Pancreas (tissue), 10 donors: ENCODE data around the gene CBARP. TPM values are rescaled to one million over a fixed set of nuclear protein-coding genes. Genes with fewer than 3 reads are reported as not detected.
A peak's percentile ranks its signal among the peaks of the same experiment; 100 is the strongest.

Experiments used
- ATAC-seq, 4 donors: fragments of 200-7000 bp; cut with Tn5 transposase; one replicate each; pipeline versions ENCODE4 v1.8.0 to v1.9.1; 2020; ENCODE audit warnings: mild to moderate bottlenecking in 4 of 4, moderate library complexity in 4 of 4
- DNase-seq, 6 donors: peaks; one replicate each; pipeline ENCODE4 v3.0.0-alpha.2; 2020
- FAIRE-seq: peaks from 2 replicates; lab custom pipeline; 2012; peaks lifted over from hg19 to GRCh38; lab: Jason Lieb, UNC
- H3K27ac ChIP-seq, 4 donors: fragments of 200-600 bp; sonication (generic); 1 replicate in 3 of 4; 2 replicates in 1 of 4; pipeline versions ENCODE4 v1.5.0 to v1.8.0; 2020
- H3K27me3 ChIP-seq, 4 donors: fragments of 200-600 bp; one replicate each; pipeline ENCODE4 v1.8.0; 2021
- H3K36me3 ChIP-seq, 3 donors: fragments of 200-600 bp; sonication (generic) in 1 of 3; one replicate each; pipeline versions ENCODE4 v1.5.0 to v1.8.0; 2020 to 2021
- H3K4me1 ChIP-seq, 3 donors: fragments of 200-600 bp; one replicate each; pipeline ENCODE4 v1.8.0; 2021
- H3K4me3 ChIP-seq, 4 donors: fragments of 200-600 bp; sonication (generic) in 2 of 4; one replicate each; pipeline versions ENCODE4 v1.5.0 to v1.8.0; 2020 to 2021
- H3K9me3 ChIP-seq, 4 donors: fragments of 200-600 bp; one replicate each; pipeline ENCODE4 v1.8.0; 2021
- CTCF ChIP-seq, 4 donors: fragments of 200-600 bp; sonication (generic) in 3 of 4; IDR thresholded peaks; one replicate each; pipeline versions ENCODE4 v1.5.0 to v1.8.0; 2021; ENCODE audit warnings: antibody characterized with exemption in 4 of 4
- WGBS, 2 donors: extraction: QIAGEN DNeasy Blood & Tissue Kit; methylation state at CpG; one replicate each; pipeline ENCODE4 v1.1.7; 2013; 5-methylcytosine and 5-hydroxymethylcytosine counted together
- intact Hi-C, 3 donors: fragments of 100-400 bp; cut with DNase I; formaldehyde crosslinking; loops; one replicate each; pipeline versions ENCODE4 v1.11.1 to v1.14.2; 2022
- polyA plus RNA-seq, 2 donors: library from polyadenylated mRNA; stranded (reverse); fragments of 200-250 nt; gene quantifications; one replicate each; pipeline ENCODE4 v1.2.3, GENCODE V29; 2013
- total RNA-seq, 6 donors: library from RNA; stranded (reverse); fragmentation: NEBNext Ultra II Directional in 4 of 6; extraction: Animal tissue kit (Norgen Biotek cat#: 25700) in 4 of 6; gene quantifications; one replicate each; pipeline versions ENCODE4 v1.2.1 to v1.2.4, GENCODE V29; 2021 to 2023
- donor health status: healthy with polysubstance abuse.
- donor health status: DM: no; HTN: no; CAD: no; lungs with moderate emphysema.
- donor health status: DM: no; HTN: no; CAD: no.
- donor health status: control.
- donor health status: control.
- donor health status: Bipolar disorder and iron deficiency.
- donor health status: DM: yes; HTN: yes; CAD: no.
- donor health status: DM: no; HTN: no; CAD: no.
- donor health status: DM: no; HTN: no; CAD: no.
- donor health status: DM: yes; HTN: yes; CAD: no.

Gene CBARP
- total and polyA plus RNA-seq, 8 donors, result 0.16 to 2.6 (median 0.74) TPM

- H3K4me1 ChIP-seq, result peaks cover 28 to 33% (median 30%) of the 10 kb centered on the region in 3 donors
- H3K36me3 ChIP-seq, result no peaks in the 10 kb centered on the region
- FAIRE-seq (no peak), DNase-seq (no peak), ATAC-seq (no peak)
- H3K27me3 ChIP-seq, result no peaks in the 10 kb centered on the region
- no peak for TF ChIP-seq CTCF (IDR thresholded peaks at IDR 0.05)
- 84 to 85% methylated on average over 11 of the region's 11 CpGs for WGBS, 2 donors
- peak overlapping the region; percentile 37 to 75 (median 68) for H3K27ac ChIP-seq
- intact Hi-C loops, result no loop called here
- no peak overlapping the region for H3K4me3 ChIP-seq
- H3K9me3 ChIP-seq, result no peaks in the 10 kb centered on the region
These were observed 1.6 kb upstream of the CBARP start for GRCh38 chr19:1239420-1239795.

- ATAC-seq (no peak), DNase-seq (no peak), FAIRE-seq (no peak)
- peaks cover 24 to 27% (median 27%) of the 10 kb centered on the region in 3 donors for H3K4me1 ChIP-seq
- no peaks in the 10 kb centered on the region for H3K27me3 ChIP-seq
- no peak for TF ChIP-seq CTCF (IDR thresholded peaks at IDR 0.05)
- intact Hi-C loops, result no loop called here
- no peaks in the 10 kb centered on the region for H3K9me3 ChIP-seq
- peak overlapping the region in 2 of 4 donors; percentile 30 to 36 for H3K4me3 ChIP-seq
- H3K36me3 ChIP-seq, result no peaks in the 10 kb centered on the region
- WGBS, 2 donors, result 75 to 78% methylated on average over 32 to 34 of the region's 34 CpGs
- H3K27ac ChIP-seq, result peak overlapping the region in 1 of 4 donors; percentile 4
These were observed 831 bp upstream of the CBARP start for GRCh38 chr19:1238369-1239303.

- no peaks in the 10 kb centered on the region for H3K27me3 ChIP-seq
These were observed 662 bp downstream of the CBARP start for GRCh38 chr19:1237027-1237659.

GRCh38 chr19:1236576-1236975, 1.2 kb downstream of the CBARP start:
- ATAC-seq (no peak), FAIRE-seq (no peak), DNase-seq (no peak)
- WGBS, 2 donors, result 28 to 60% methylated on average over 11 to 34 of the region's 42 CpGs
- TF ChIP-seq CTCF (IDR thresholded peaks at IDR 0.05), result no peak
- Histone ChIP-seq H3K27me3 (no peaks in the 10 kb centered on the region), H3K4me1 (peaks cover 23 to 35% (median 34%) of the 10 kb centered on the region in 3 donors), H3K9me3 (no peaks in the 10 kb centered on the region), H3K36me3 (no peaks in the 10 kb centered on the region), H3K4me3 (peak overlapping the region in 2 of 4 donors; percentile 36 to 54), H3K27ac (no peak overlapping the region)
- intact Hi-C loops, result no loop called here

More at GRCh38 chr19:1237027-1237659, 662 bp downstream of the CBARP start:
- Histone ChIP-seq H3K4me1 (peaks cover 23 to 31% (median 29%) of the 10 kb centered on the region in 3 donors), H3K36me3 (no peaks in the 10 kb centered on the region), H3K9me3 (no peaks in the 10 kb centered on the region), H3K4me3 (peak overlapping the region in 3 of 4 donors; percentile 12 to 54 (median 36)), H3K27ac (no peak overlapping the region)
- no peak for TF ChIP-seq CTCF (IDR thresholded peaks at IDR 0.05)
- WGBS, 2 donors, result 2% methylated on average over 36 to 60 of the region's 60 CpGs
- FAIRE-seq (no peak), DNase-seq (no peak), ATAC-seq (no peak)
- intact Hi-C loops, result no loop called here
